HFF-Myc (cell line): Measurements from ENCODE around the gene AHDC1.
"Not testable (repeated sequence)": the region's sequence is repeated elsewhere in the genome, so short reads cannot be mapped to it uniquely, and the experiment has no call there.

Source experiments
- DNase-seq: peaks from one replicate; pipeline ENCODE4 v3.0.0-alpha.2; 2011; ENCODE audit warnings: low read depth; ENCODE audit errors: extremely low read depth
- H3K4me3 ChIP-seq: replicated peaks from 2 replicates; pipeline ENCODE4 v1.5.1; 2011; ENCODE audit warnings: low read depth, mild to moderate bottlenecking, control low read depth, low read length
- TF ChIP-seq, protein P1 (sequence below): IDR thresholded peaks from 2 replicates; pipeline ENCODE4 v1.5.1; 2012; ENCODE audit warnings: mild to moderate bottlenecking, low read depth, low read length, control low read depth; ENCODE audit errors: missing control alignments

AHDC1 gene

DNA sequence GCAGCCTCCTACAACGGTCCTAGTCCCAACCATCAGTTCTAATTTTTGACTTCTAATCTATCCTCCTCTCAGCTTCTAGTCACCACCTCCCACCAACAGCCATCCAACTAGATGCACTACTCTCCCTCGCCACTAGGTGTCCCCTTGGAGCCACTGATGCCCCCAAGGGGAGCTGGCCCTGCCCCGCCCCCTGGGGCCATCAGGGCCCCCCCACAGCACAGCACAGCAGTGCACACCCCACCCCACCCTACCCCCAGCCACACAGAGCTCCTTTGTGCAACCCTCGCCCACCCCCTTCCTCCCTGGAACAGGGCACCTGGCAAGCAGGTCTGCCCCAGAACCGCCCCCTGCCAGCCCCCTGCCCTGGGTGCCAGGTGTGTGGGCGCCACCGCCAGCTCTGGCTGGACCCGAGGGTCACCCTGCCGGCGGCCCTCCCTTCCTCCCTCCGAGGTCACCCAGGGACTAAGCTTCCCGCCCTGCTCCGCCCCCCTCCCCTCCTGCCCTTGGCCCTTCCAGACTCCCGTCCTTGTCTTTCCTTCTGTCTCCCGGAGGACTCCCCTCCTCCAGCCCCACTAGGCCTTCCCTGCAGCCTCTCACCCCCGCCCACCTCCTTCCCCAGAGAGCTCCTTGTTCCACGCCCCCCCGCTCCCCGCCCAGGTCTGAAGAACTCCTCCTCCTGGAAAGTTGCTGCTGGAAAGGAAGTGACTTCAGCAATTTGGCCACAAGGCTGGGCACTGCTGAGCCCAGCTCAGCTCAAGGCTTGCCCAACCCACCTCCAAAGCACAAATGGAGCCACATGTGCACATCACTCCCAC is 47.0 kb downstream of the AHDC1 start:
- H3K4me3 ChIP-seq, result no peak overlapping the region
- peak; percentile 87 for DNase-seq
- TF ChIP-seq, protein P1, sequence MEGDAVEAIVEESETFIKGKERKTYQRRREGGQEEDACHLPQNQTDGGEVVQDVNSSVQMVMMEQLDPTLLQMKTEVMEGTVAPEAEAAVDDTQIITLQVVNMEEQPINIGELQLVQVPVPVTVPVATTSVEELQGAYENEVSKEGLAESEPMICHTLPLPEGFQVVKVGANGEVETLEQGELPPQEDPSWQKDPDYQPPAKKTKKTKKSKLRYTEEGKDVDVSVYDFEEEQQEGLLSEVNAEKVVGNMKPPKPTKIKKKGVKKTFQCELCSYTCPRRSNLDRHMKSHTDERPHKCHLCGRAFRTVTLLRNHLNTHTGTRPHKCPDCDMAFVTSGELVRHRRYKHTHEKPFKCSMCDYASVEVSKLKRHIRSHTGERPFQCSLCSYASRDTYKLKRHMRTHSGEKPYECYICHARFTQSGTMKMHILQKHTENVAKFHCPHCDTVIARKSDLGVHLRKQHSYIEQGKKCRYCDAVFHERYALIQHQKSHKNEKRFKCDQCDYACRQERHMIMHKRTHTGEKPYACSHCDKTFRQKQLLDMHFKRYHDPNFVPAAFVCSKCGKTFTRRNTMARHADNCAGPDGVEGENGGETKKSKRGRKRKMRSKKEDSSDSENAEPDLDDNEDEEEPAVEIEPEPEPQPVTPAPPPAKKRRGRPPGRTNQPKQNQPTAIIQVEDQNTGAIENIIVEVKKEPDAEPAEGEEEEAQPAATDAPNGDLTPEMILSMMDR, result peak; percentile 86

DNA sequence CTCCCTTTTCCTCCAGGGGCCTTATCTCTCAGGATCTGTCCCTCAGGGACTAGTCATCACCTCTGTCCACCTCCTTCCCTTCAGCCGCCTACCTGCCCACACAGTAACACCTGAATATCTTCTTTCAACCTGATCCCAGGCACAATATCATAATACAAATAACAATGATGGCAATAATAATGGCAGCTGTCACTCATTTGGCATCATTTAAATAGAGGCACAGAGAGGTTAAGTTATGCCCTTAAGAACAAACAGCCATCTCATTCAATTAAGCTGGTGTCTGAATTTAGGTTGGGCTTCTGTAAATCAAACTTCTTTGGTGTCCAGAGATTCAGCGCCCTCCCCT is 47.5 kb downstream of the AHDC1 start:
- H3K4me3 ChIP-seq, result no peak overlapping the region
- no peak for DNase-seq
- TF ChIP-seq, protein P1, result no peak

DNA sequence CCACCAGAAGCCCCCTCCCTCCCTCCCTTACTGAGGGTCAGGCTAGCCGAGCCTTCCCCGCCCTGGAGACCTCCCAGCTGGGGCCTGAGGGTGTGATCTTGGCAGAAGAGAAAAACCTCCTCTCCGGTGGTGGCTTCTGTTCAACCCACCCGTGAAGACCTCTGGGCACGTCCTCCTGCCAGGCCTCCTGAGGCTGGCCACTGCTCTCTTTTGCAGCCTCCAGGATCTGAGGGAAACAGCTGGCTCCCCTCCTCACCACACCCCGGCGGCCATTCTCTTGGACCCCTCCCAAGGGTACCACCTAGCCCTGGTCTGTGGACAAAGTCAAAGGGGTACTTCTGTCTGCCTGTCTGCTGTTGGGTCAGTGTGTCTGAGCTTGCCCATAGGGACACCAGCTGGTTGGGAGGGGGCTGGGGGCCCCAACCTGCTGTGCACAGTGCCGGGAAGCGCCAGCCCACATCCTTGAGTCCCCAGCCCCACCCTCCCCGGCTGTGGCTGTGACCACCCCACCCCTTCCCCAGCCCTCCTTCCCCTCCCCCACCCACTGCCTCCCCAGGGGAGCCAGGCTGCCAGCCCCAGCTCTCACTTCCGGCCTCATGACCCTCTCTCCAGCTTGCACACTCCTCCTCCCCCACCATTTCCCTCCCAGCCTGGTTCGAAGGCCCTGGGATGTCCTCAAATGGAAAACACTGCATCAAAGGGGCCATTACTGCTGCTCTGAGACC is 48.1 kb downstream of the AHDC1 start:
- TF ChIP-seq, protein P1, result no peak
- H3K4me3 ChIP-seq, result no peak overlapping the region
- DNase-seq, result no peak

DNA sequence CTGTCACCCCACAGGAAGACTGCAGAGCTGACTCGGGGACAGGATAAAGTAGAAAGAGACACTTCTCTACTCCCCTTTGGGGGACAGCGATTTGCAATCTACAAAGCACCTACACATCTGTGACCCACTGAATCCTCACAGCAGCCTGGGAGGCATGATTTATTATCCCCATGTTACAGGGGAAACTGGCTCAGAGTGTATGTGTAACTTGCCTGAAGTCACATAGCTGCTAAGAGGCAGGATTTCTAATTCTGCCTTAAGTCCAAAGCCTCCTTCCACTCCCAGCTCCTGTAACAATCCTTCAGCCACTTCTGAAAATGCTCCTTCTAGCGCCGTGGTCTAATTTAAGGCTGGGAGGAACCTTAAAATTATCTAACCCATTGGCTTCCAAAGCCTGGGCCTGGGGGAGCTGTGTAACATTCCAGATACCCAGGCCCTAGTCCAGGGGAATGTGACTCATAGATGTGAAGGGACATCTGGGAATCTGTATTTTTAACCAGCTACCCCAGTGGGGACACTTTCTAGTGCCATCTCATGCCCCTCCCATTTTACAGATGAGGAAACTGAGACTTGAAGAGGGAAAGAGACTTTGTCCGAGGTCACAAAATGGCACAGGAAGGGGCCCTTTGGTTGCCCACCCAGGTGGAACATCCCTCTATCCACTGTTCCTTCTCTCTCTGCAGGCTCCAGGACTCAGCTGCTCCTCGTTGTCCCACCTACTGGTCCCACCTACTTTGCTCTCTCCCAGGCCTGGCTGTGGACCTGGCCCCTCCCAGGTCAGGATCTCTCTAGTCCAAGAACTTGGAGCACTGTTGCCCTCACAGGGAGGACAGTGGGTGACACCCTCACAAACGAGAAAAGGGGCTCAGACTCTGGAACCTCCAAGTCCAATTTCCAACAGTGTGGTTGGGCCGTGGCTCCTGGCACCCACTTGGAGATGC is 48.9 kb downstream of the AHDC1 start:
- TF ChIP-seq, protein P1, result no peak
- no peak overlapping the region for H3K4me3 ChIP-seq
- no peak for DNase-seq

DNA sequence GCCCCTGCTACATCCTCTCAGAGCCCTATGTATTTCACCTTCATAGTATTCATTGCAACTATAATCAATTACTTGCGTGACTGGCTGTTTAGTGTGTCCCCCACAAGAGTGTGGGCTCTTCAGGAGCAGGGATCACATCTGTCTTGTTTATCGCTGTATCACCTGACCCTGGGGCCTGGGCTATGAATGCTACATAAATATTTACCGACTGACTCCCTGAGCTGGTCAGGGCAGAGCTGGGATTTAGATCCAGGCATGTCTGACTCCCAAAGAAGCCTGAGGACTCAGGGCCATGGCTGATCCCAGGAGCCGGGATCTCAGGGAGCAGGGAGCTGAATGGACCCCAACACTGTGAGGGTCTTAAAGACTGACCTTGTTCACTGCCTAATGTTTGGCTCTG is 49.7 kb downstream of the AHDC1 start:
- TF ChIP-seq, protein P1, result no peak
- no peak overlapping the region for H3K4me3 ChIP-seq
- DNase-seq, result no peak

DNA sequence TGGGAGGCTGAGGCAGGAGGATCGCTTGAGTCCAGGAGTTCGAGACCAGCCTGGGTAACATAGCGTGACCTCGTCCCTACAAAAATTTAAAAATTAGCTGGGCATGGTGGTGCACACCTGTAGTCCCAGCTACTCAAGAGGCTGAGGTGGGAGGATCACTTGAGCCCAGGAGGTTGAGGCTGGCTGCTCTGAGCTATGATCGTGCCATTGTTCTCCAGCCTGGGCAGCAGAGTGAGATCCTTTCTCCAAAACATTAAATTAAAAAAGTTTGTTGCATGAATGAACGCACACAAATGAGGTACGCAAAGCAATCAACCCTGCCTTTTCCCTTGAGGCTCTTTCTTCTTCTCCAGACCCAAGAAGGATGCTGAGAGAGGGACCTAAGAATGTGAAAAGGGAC is 50.1 kb downstream of the AHDC1 start:
- not testable (repeated sequence) for H3K4me3 ChIP-seq, DNase-seq
